ENCODE data around the gene ATRX.

DNA sequence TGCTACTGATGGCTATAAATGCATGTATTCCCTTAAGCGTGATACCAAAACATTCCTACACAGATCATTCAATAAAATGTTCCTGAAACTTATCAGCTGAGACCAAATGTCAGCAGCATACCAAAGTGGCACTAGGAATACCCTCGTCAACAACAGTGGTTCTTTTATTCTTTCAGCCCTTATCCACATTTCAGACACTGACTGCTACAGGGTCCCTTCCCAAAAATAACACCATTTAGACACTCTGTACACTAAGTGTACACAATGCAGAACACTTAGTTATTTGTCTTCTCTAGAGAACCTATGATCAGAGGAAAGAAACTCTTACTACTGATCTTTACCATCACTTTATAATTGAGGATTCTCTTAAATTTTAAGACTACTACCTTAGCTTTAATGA, 94.1 kb downstream of the ATRX start:
- TF ChIP-seq CTCF (IDR thresholded peaks at IDR 0.05; ENCODE audit: borderline replicate concordance, extremely low read depth, low read length, poor library complexity, severe bottlenecking) (no peak), EZH2 (IDR thresholded peaks at IDR 0.05; ENCODE audit: borderline replicate concordance, low read depth, low read length, severe bottlenecking) (no peak)

Measured in DND-41 (cell line).